GM18526 (cell line): Measurements from ENCODE around the gene BPIFA1.

Source experiments
- POLR2A ChIP-seq: IDR thresholded peaks from 3 replicates; pipeline ENCODE4 v1.6.1; 2011; ENCODE audit not compliant: insufficient read length; ENCODE audit errors: extremely low read depth

Gene BPIFA1

DNA sequence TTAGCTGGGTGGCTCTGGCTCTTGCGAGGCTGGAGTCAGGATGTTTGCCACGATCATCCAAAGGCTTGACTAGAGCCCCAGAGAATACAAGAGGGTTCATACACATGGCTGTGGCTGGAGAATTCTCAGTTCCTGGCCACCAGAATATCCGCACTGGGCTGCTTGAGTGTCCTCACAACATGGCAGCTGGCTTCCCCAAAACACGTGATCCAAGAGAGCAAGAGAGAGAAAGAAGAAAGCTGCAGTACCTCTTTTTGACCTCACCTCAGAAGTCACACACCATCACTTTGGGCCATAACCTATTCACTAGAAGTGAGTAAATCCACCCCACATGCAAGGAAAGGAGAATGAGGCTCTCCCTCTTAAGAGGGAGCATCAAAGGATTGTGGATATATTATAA, 25.7 kb downstream of the BPIFA1 start:
- no peak for TF ChIP-seq POLR2A

DNA sequence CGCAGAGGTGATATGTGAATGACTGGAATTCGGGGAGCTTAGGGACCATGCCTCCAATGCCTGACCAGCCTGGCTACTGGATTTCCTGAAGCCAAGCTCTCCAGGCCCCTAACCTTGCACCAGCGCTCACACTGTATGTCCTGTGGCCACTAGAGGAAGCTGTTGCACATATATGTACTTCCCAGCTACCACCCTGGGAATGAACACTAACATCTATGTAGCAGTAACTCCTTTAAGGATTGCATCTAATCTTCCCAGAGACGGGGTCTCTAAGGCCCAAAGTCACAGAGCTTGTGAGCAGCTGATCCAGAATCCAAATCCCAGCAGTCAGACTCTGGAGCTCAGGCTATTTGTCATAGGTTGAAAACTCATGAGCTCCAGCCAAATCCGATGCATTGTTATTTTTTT, 26.9 kb downstream of the BPIFA1 start:
- no peak for TF ChIP-seq POLR2A

DNA sequence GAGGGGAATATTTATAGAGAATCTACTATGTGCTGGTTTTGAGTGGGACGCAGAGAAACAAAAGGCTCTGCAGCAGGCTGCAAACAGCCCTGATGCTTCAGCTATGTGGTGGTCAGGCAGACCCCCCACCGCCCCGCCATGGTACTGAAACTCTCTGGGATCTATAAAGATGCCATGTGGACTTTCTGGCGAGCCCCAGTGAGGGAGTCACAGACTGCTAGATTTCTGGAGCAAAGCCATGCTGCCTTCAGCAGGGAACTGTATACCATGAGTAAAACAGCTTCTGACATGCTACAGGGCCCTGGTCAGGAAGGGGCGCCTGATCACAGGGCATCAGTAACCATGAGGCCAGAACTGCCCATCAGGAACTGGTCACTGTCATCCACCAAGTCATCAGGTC, 28.0 kb downstream of the BPIFA1 start:
- no peak for TF ChIP-seq POLR2A

DNA sequence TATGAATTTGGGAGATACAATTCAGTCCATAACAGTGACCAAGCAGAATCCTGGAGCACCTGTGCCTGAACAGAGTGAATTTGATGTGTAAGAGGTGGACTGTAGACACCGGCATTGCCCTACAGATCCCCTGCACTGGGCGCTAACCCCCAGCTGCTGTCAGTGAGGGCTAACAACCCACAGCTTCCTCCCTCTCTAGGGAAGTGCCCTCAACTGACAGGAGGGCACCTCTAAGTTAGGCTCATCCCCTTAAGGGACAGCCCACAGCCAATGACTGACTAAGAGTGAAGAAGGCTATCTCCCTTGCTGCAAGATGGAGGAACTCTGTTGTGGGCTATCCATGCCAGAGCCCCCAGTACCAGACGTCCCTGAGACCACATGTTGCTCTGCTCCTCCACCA, 31.9 kb downstream of the BPIFA1 start:
- no peak for TF ChIP-seq POLR2A

DNA sequence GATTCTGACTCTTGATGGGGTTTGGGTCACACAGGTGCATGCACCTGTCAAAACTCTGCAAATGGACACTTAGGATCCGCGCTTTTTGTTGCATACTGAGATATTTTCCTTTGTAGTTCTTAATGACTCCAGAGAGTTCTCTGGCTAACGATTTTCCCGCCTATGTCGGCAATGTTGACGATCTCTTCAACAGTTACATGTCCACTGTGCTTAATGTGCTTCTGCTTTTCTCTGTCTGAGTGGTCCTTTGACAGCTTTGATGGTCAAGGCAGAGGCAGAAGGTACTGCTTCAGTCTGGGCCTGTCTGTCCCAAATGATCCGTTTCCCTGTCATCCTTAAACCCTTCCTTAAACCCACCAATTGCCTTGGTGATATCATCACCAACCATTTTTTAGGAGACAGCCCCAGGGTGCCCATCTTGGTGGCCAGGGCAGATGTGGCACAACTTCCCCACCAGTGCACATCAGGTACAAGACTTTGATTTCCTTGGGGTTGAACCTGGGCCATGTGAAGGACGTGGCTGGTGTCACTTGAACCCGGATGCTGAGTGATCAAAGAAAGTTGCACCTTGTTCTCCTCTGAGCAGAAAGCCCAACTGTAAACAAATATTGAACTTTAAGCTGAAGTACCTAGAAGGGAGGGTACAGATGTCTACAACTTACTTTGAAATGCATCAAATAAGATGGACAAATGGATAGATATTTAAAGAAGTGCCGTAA, 36.5 kb downstream of the BPIFA1 start:
- no peak for TF ChIP-seq POLR2A

DNA sequence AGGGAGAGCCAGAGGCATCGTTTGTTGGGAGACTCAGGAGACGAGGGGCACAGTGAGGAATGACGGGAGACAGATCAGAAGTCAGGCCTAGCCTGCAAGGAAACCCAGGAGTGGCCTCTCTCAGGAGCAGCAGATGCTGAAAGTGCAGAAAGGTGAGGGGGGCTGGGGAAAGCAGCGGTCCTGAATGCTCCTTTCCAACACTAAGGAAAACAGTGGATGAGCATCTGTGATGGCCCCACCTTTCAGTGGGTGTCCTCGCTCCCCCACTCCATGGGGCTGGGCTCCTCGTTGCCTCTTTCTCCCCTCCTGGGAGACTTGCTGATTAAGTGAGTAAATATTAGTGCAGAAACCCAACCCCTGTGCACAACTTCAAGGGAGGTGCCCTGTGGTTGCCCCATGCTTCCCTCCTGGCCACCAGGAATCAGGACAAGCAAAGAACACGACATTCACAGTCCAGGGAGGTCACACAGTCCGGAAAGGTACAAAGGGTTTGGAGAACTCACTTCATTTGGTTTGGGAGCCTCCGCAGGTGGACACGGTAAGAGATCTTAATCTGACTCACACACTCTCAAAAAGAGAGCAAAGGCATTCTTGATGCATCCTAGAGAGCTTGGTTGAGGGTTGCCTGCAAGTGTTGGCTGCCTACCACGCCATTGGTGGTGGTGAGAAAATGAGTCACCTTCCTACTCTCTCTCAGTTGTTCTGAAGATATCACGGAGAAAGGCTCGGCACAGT, 37.5 kb downstream of the BPIFA1 start:
- no peak for TF ChIP-seq POLR2A

DNA sequence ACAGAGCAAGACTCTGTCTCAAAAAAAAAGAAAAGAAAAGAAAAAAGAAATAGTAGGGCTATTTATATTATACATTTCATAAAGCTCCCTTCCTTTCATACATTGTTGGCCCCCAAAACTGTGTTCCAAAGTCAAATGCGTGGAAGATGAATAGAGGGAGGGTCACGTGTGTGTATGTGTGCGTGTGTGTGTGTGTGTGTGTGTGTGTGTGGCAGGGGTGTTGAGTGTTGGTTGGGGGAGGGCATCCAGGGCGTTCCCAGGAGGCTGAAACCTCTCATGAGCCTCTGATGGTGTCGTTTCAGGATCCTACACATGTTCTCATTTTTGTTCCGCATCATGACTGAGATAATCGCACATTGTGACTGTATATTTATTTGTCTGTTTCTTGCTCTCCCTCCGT, 39.4 kb downstream of the BPIFA1 start:
- no peak for TF ChIP-seq POLR2A

DNA sequence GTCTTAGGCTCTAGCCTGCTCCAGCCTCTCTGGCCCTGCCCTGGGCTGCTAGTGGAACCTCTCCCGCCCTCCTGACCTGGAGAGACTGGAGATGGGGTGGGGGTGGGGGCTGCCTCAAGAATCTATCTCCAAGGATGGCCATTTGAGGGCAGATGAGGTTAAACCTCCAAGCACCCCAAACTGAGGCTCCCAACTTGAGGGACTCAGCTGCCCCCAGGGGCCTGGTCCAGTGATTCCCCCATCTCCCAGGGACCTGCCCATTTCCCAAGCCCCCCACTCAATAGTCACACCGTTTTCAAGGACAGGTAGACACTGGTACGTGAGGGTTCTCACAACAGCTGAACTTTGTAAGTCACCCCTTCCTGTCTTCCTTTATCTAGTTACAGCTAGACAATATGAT, 40.1 kb downstream of the BPIFA1 start:
- TF ChIP-seq POLR2A = no peak

DNA sequence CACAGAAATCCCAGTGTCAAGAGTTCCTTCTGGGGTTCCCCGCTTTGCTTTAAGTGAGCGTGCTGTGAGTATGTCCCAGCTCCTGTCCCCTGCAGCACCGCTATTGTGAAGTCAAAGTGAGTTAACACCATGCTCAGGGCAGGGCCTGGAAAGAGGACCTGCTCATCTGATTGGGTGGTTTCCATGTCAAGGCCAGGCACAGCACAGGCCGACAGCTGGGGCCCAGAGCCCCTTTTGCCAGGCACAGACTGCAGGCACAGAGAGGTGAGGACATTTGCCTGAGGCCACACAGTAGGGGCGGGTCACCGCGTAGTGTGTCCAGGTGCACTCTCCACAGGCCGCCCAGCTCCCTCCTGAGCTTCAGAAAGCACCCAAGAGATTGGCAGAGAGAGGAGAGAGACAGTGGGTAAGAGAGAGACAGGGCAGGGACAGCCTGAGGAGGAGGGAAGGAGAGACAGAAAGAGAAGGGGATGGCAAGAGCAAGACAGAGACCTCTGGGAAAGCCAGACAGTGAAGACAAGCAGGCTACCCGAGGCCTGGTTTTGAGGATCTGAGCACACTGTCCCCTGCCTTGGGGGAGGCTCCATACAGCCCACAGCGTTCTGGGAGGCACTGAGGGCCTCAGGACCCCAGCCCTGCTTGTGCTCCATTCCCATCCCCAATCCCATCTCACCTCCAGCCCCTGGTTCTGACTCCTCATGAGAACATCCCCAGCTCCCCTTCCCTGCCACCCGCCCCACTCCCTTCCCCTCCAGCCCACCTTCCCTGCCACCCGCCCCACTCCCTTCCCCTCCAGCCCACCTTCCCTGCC, 40.7 kb downstream of the BPIFA1 start:
- no peak for TF ChIP-seq POLR2A

DNA sequence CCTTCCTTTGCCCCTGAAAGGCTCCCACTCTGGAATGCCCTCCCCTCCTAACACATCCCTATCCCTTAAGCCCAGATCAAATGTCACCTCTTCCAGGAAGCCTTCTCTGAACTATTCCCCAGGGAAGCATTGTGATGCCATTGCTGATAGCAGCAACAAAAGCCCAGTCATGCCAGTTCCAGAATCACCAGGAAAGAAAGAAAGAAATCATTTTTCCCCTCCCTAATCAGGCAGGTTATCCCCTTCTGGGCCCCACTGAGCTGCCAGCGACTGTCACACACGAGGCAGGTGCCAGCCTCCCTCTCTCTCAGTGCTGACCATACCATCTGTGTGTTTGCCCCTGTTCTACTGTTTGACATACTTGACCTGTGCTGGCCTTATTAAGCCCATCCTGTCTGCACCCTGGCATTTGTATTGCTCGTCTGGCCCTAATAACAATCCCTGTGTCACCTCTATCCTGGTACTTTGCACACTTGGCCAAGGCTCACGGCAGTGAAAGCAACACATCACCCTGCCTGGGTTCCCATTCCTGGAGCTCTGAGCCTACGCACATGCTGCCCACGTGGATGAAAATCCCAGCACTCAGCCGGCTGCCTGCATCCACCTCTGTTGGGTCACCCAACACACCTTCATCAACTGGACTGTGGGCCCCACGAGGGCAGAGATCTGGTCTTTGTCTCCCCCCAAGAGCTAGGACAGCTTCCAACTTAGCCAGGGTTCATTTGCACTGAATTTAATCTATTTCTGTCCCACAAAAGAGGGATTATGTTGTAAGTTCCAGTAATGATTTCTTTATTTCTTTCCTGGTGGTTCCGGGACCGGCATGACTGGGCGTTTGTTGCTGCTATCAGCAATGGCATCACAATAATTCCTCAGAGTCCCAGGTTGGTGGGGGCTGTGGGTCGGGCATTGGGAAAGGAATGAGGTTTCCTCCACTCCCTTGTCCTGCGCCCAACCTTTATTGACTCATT, 42.0 kb downstream of the BPIFA1 start:
- no peak for TF ChIP-seq POLR2A

DNA sequence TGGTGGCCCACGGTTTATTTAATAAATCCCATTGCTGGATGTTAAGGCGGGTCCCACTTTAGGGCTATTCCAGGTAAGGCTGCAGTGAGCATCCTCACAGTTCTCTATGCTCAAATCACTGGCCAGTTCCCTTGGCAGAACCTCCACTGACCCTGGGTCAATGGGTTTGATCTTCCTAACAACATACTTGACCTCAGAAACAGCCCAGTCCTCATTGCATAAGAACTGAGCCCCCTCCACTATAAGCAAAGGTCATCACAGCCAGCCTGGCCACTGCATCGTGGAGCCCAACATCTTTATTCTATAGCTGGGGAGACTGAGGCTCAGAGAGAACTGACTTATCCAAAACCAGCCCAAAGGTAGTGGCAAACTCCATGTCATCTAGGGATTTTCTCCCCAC, 42.9 kb downstream of the BPIFA1 start:
- TF ChIP-seq POLR2A = no peak

DNA sequence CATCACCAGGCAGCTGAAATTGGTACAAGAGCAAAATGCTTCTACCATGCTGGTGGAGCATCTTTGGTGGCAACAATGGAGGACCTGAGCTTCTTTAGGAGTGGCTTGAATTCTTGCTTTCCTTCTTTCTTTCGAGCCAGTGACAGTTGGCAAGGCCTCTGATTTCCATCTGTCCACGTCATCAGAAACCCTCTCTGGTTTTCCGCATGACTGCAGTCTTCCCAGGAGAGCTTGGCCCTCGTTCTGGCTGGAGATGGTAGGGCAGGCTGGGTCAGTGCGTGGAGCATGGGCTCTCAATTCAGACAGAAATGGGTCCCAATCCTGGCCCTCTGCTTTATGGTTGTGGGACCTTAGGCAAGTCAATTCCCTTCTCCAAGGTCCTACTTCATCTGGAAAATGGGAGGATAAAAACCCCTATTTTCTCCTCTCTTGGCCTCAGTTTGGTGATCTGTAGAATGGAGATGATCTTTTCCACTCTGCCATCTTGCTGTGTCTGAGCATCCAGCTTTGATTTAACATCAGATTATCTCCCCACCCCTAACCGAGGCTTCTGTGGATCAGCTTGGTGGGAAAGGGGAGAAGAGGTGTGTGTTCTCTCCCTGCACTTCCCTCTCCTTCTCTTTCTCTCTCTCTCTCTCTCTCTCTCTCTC, 43.6 kb downstream of the BPIFA1 start:
- no peak for TF ChIP-seq POLR2A

DNA sequence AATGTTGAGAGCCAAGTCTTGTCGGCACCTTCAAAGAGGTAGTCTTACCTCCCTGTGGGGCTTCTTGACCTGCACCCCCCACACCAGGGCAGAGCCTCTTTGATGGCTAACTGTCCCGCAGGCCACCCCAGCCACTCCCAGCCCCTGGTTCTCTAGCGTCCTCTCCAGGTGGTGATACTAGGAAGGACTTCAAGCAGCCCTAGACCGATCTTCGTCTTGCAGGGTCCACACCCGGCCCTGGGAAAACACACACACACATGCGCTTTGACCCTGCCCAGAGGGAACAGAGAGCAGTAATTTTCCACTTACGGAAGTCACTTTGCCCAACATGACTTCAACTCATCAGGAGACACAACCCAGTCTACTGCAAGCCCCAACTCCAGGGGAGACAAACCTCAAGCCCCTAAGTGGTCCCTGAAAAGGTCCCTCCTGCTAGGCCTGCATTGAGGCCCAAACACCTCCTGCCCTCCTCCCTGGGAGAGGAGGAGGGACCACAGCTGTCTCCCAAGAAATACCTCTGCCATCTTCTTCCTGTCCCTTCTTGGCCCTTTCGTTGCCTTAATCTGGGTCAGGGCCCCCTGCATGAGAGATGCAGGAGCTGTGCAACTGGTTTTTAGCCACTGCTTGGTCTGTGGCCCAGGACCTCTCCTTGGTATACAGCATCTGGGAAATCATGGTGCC, 44.3 kb downstream of the BPIFA1 start:
- no peak for TF ChIP-seq POLR2A

DNA sequence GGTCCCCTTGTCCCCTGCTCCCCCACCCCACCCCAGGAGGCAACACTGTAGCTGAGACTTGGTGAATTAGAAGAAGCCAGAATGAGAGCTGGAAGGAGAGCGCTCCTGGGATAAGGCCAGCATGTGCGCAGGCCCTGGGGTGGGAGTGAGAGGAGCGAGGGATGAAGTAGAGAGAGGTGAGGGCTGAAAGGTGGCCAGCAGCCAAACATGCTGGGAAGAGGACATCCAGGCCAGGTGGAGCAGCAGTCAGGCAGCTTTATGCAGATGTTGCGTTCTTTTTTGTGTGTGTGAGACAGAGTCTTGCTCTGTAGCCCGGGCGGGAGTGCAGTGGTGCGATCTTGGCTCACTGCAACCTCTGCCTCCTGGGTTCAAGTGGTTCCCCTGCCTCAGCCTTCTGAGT, 45.0 kb downstream of the BPIFA1 start:
- no peak for TF ChIP-seq POLR2A

DNA sequence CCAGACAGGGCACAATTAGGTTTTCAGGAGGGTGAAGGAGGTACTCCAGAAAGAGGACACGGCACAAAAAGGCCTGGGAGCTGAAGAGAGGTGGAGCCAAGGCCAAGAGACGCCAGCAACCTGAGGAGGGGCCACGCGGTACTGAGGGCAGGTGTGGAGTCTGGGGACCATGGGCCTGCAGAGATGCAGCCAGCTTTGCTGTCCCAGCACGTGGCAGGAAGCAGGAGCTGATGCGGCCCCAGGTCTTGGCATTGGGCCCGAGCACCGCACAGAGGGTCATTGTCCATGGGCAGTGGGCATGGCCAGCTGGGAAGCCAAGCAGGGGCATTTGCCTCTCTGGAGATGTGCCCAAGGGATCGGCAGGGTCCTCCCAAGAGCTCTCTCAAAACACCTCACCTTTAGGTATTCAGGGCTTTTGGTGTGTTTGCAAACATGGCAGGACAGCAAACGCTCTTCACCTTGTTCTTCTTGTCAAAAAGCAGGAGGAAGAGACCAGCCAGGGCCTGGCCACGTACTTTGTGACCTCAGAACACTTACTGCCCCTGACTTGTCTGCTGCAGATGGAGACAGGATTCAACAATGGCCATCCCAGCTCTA, 45.9 kb downstream of the BPIFA1 start:
- no peak for TF ChIP-seq POLR2A
